GM12878 (cell line): Measurements from ENCODE around the gene IPO5. TPM values are rescaled to one million over a fixed set of nuclear protein-coding genes. Genes with fewer than 3 reads are reported as not detected.

Experiments used
- ATAC-seq: fragments of 200-7000 bp; cut with Tn5 transposase; 3 replicates; pipeline ENCODE4 v1.9.1; 2020; ENCODE audit warnings: mild to moderate bottlenecking, moderate library complexity
- BruUV-seq: library from RNA; stranded (reverse); fragments of 400-500 nt; replicated peaks from 2 replicates; lab custom pipeline; 2021; lab: Mats Ljungman, UMichigan
- CTCF ChIA-PET: fragments of 300-600 bp; sonication (Branson Sonifier 250); formaldehyde crosslinking; extraction: SDS; loops from one replicate; lab custom pipeline; 2021; ENCODE audit warnings: inconsistent platforms; lab: Yijun Ruan, JAX
- POLR2A ChIA-PET: fragments of 350-600 bp; formaldehyde crosslinking; extraction: SDS; loops from one replicate; lab custom pipeline; 2021; ENCODE audit warnings: inconsistent platforms; lab: Charles Lee
- RAD21 ChIA-PET: fragments of 300-600 bp; sonication (Branson Sonifier 250); formaldehyde crosslinking; loops from one replicate; lab custom pipeline; 2023; ENCODE audit warnings: antibody characterized with exemption; ENCODE audit not compliant: unreplicated experiment; lab: Charles Lee
- SMC1A ChIA-PET: fragments of 300-600 bp; sonication (Branson Sonifier 250); formaldehyde crosslinking; loops from one replicate; lab custom pipeline; 2023; ENCODE audit not compliant: unreplicated experiment, uncharacterized antibody; lab: Charles Lee
- DNase-seq: peaks from one replicate; pipeline ENCODE4 v3.0.0-alpha.2; 2011; ENCODE audit warnings: low read depth, low spot score
- FAIRE-seq: peaks from 3 replicates; lab custom pipeline; 2011; peaks lifted over from hg19 to GRCh38; lab: Jason Lieb, UNC
- H2AFZ ChIP-seq: 2 replicates; pipeline ENCODE4 v1.6.0; 2011; ENCODE audit warnings: low read depth, low read length, control low read depth; ENCODE audit not compliant: control insufficient read depth
- H3K27ac ChIP-seq: 2 replicates; pipeline ENCODE4 v1.5.1; 2011; ENCODE audit warnings: control low read depth; ENCODE audit not compliant: control insufficient read depth, insufficient read depth
- H3K27me3 ChIP-seq, 2 experiments: replicated peaks in 1 of 2; 2 replicates each; pipeline versions ENCODE4 v1.6.0 to v1.6.1; 2011; ENCODE audit warnings: low read length in 1 of 2; ENCODE audit not compliant: control insufficient read depth in 2 of 2, insufficient read depth in 2 of 2
- H3K36me3 ChIP-seq, 2 experiments: 2 replicates each; pipeline ENCODE4 v1.5.1; 2011; ENCODE audit warnings: low read length in 1 of 2; ENCODE audit not compliant: control insufficient read depth in 2 of 2, insufficient read depth in 2 of 2
- H3K4me1 ChIP-seq: 2 replicates; pipeline ENCODE4 v1.6.1; 2011; ENCODE audit warnings: mild to moderate bottlenecking, low read length, moderate library complexity, mixed read lengths; ENCODE audit not compliant: control insufficient read depth, insufficient read depth
- H3K4me2 ChIP-seq: 2 replicates; pipeline ENCODE4 v1.6.0; 2011; ENCODE audit warnings: control low read depth; ENCODE audit not compliant: control insufficient read depth, insufficient read depth
- H3K4me3 ChIP-seq: fragments of 200-600 bp; sonication (generic); 2 replicates; pipeline ENCODE4 v1.5.1; 2016
- H3K79me2 ChIP-seq: 2 replicates; pipeline ENCODE4 v1.6.0; 2011; ENCODE audit warnings: low read length; ENCODE audit not compliant: control insufficient read depth, insufficient read depth
- H3K9ac ChIP-seq: 2 replicates; pipeline ENCODE4 v1.8.0; 2011; ENCODE audit warnings: low read length, control low read depth, mixed read lengths; ENCODE audit not compliant: control insufficient read depth, insufficient read depth
- H3K9me3 ChIP-seq: replicated peaks from 3 replicates; pipeline ENCODE4 v1.5.1; 2011; ENCODE audit warnings: mild to moderate bottlenecking, low read length; ENCODE audit not compliant: control insufficient read depth, insufficient read depth
- H4K20me1 ChIP-seq: 2 replicates; pipeline ENCODE4 v1.6.0; 2011; ENCODE audit not compliant: control insufficient read depth, insufficient read depth
- ASH2L ChIP-seq: fragments of 300-600, 200-600 bp; sonication (generic); IDR thresholded peaks from 2 replicates; pipeline ENCODE4 v1.6.1; 2017; ENCODE audit warnings: low read depth, mild to moderate bottlenecking, borderline replicate concordance
- CREB1 ChIP-seq: IDR thresholded peaks from 2 replicates; pipeline ENCODE4 v1.6.1; 2012; ENCODE audit warnings: low read depth, mild to moderate bottlenecking, inconsistent platforms
- DPF2 ChIP-seq: fragments of 450-650 bp; IDR thresholded peaks from 2 replicates; pipeline ENCODE4 v1.6.1; 2017; ENCODE audit warnings: mild to moderate bottlenecking
- ESRRA ChIP-seq: IDR thresholded peaks from 2 replicates; pipeline ENCODE4 v1.6.1; 2012; ENCODE audit warnings: mild to moderate bottlenecking, low read length, improper control_type of control experiment
- FOS ChIP-seq: IDR thresholded peaks from 3 replicates; pipeline ENCODE4 v1.6.1; 2011; ENCODE audit warnings: borderline replicate concordance; ENCODE audit not compliant: insufficient read length; ENCODE audit errors: extremely low read depth
- GABPA ChIP-seq: IDR thresholded peaks from 2 replicates; pipeline ENCODE4 v1.6.1; 2014; ENCODE audit warnings: antibody characterized with exemption, low read depth, mild to moderate bottlenecking, inconsistent platforms
- HCFC1 ChIP-seq: fragments of 150-350 bp; IDR thresholded peaks from 2 replicates; pipeline ENCODE4 v1.6.1; 2014; ENCODE audit warnings: low read length
- HDAC6 ChIP-seq: fragments of 200-600 bp; sonication (generic); IDR thresholded peaks from one replicate; pipeline ENCODE4 v1.8.0; 2017; ENCODE audit warnings: antibody characterized with exemption; ENCODE audit not compliant: unreplicated experiment
- NFXL1 ChIP-seq: fragments of 450-650 bp; IDR thresholded peaks from 2 replicates; pipeline ENCODE4 v1.6.1; 2017; ENCODE audit warnings: antibody characterized with exemption, mild to moderate bottlenecking, borderline replicate concordance
- POLR2AphosphoS5 ChIP-seq: IDR thresholded peaks from 2 replicates; pipeline ENCODE4 v1.6.1; 2011; ENCODE audit warnings: mild to moderate bottlenecking, low read length, inconsistent platforms
- SREBF1 ChIP-seq: IDR thresholded peaks from 2 replicates; pipeline ENCODE4 v1.6.1; 2012; ENCODE audit warnings: mild to moderate bottlenecking, low read length
- SUZ12 ChIP-seq: fragments of 200-600 bp; sonication (generic); IDR thresholded peaks from one replicate; pipeline ENCODE4 v1.6.1; 2018; ENCODE audit warnings: antibody characterized with exemption, mild to moderate bottlenecking; ENCODE audit not compliant: unreplicated experiment
- WGBS: methylation state at CpG from one replicate; pipeline ENCODE4 v1.1.6; 2016; ENCODE audit warnings: low lambda C conversion rate; ENCODE audit not compliant: insufficient replicate concordance, insufficient coverage; ENCODE audit errors: missing lambda C conversion rate; 5-methylcytosine and 5-hydroxymethylcytosine counted together
- in situ Hi-C: fragments of 300-500 bp; cut with MboI; formaldehyde crosslinking; loops from 9 replicates; pipeline ENCODE4 v1.14.3; 2018; ENCODE audit warnings: mixed read lengths
- intact Hi-C: fragments of 100-400 bp; cut with micrococcal nuclease; formaldehyde crosslinking; loops from one replicate; pipeline ENCODE4 v1.14.2; 2022; ENCODE audit not compliant: unreplicated experiment
- polyA plus RNA-seq, 11 experiments: library from polyadenylated mRNA; depleted of rRNA in 4 of 11; unstranded in 6 of 11; stranded (reverse) in 5 of 11; fragments of >200 nt; fragmentation: Nextera tagmentation in 4 of 11; fragmentation: Illumina TruSeq in 1 of 11; extraction: Ambion mirVana in 4 of 11; extraction: Trizol in 1 of 11; gene quantifications; 1 replicate in 1 of 11; 2 replicates in 10 of 11; pipeline versions ENCODE4 v1.2.1 to v1.2.3, GENCODE V29; 2011 to 2016; ENCODE audit warnings: inconsistent platforms in 2 of 11, missing spikeins in 2 of 11, low read depth in 1 of 11
- total RNA-seq, 4 experiments: library from RNA; depleted of rRNA in 3 of 4; stranded (reverse); fragments of >200 nt in 3 of 4; fragmentation: Illumina TruSeq in 1 of 4; extraction: Trizol in 1 of 4; gene quantifications; 2 replicates each; pipeline versions ENCODE4 v1.2.1 to v1.2.3, GENCODE V29; 2013 to 2021
- TF ChIP-seq, protein P1 (sequence below): fragments of 450-650 bp; IDR thresholded peaks from 2 replicates; pipeline ENCODE4 v1.6.1; 2016; ENCODE audit warnings: mild to moderate bottlenecking
- TF ChIP-seq, protein P2 (sequence below): fragments of 450-650 bp; IDR thresholded peaks from 2 replicates; pipeline ENCODE4 v1.6.1; 2018; ENCODE audit warnings: mild to moderate bottlenecking, low read depth, moderate library complexity; ENCODE audit not compliant: partially characterized antibody
- TF ChIP-seq, protein P3 (sequence below): fragments of 450-650 bp; IDR thresholded peaks from 2 replicates; pipeline ENCODE4 v1.6.1; 2017; ENCODE audit warnings: low read depth, mild to moderate bottlenecking, moderate library complexity
- TF ChIP-seq, protein P4 (sequence below): IDR thresholded peaks from 2 replicates; pipeline ENCODE4 v1.6.1; 2012; ENCODE audit warnings: mild to moderate bottlenecking, low read depth, low read length

Gene IPO5
- total and polyA plus RNA-seq, 10 of the 15 experiments (the other 5 are each of a cell fraction or from before 2014, with no cell fraction given): 45.7 to 196 (median 134) TPM

DNA sequence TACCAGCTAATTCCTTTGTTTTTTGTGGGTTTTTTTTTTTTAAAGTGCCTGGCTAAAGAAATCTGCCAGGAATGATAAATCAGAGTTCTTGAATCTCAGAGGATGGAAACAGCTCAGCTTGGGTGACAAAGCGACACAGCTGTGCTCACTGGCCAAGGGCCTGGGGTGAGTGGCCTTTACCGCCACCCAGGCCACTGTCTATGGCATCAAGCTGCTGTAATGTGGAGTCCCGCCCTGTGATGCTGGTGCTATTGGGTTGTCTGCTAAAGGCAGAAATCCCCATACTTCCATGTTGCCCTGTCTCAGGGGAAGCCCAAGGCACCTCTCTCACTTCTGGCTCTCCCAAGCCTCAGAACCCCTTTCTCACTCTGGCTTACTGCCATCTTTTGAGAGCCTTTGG, 106.8 kb downstream of the IPO5 start (continued):
- no peak for TF ChIP-seq SREBF1
- no peak for TF ChIP-seq DPF2
- no peak for TF ChIP-seq HDAC6

DNA sequence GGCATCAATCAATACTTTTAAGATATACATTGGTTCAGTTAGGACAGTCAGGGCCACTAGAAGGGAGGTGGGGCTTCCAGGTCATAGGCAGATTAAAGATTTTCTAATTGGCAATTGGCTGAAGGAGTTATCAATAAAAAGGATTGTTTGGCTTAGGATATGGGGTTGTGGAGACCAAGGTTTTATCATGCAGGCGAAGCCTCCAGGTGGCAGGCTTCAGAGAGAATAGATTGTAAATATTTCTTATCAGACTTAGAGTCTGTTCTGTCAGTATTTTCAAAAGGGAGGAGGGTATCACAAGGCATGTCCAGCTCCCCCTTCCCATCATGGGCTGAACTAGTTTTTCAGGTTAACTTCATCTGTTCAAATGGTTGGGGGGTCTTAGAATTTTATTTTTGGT, 112.0 kb downstream of the IPO5 start:
- DNase-seq (no peak), ATAC-seq (no peak), FAIRE-seq (no peak)
- BruUV-seq: no TSS peak
- POLR2A ChIA-PET: no interaction called here
- CTCF ChIA-PET: no interaction called here
- SMC1A ChIA-PET: no interaction called here
- Histone ChIP-seq H3K4me1 (no peaks in the 10 kb centered on the region), H4K20me1 (no peaks in the 10 kb centered on the region), H3K9ac (no peak overlapping the region), H3K4me3 (no peak overlapping the region), H3K4me2 (no peak overlapping the region), H3K36me3 (no peaks in the 10 kb centered on the region), H2AFZ (no peak overlapping the region), H3K27ac (no peak overlapping the region), H3K9me3 (no peaks in the 10 kb centered on the region), H3K79me2 (no peaks in the 10 kb centered on the region), H3K27me3 (no peaks in the 10 kb centered on the region)
- intact Hi-C loops: no loop called here
- WGBS: 7% methylated on average over 1 of the region's 1 CpG
- RAD21 ChIA-PET: no interaction called here
- in situ Hi-C loops: no loop called here
- TF ChIP-seq GABPA (no peak), CREB1 (no peak), FOS (no peak), SUZ12 (no peak), POLR2AphosphoS5 (no peak), NFXL1 (no peak), HCFC1 (no peak), ASH2L (no peak), ESRRA (no peak)
- TF ChIP-seq, protein P1, sequence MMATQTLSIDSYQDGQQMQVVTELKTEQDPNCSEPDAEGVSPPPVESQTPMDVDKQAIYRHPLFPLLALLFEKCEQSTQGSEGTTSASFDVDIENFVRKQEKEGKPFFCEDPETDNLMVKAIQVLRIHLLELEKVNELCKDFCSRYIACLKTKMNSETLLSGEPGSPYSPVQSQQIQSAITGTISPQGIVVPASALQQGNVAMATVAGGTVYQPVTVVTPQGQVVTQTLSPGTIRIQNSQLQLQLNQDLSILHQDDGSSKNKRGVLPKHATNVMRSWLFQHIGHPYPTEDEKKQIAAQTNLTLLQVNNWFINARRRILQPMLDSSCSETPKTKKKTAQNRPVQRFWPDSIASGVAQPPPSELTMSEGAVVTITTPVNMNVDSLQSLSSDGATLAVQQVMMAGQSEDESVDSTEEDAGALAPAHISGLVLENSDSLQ: no peak
- TF ChIP-seq, protein P2, sequence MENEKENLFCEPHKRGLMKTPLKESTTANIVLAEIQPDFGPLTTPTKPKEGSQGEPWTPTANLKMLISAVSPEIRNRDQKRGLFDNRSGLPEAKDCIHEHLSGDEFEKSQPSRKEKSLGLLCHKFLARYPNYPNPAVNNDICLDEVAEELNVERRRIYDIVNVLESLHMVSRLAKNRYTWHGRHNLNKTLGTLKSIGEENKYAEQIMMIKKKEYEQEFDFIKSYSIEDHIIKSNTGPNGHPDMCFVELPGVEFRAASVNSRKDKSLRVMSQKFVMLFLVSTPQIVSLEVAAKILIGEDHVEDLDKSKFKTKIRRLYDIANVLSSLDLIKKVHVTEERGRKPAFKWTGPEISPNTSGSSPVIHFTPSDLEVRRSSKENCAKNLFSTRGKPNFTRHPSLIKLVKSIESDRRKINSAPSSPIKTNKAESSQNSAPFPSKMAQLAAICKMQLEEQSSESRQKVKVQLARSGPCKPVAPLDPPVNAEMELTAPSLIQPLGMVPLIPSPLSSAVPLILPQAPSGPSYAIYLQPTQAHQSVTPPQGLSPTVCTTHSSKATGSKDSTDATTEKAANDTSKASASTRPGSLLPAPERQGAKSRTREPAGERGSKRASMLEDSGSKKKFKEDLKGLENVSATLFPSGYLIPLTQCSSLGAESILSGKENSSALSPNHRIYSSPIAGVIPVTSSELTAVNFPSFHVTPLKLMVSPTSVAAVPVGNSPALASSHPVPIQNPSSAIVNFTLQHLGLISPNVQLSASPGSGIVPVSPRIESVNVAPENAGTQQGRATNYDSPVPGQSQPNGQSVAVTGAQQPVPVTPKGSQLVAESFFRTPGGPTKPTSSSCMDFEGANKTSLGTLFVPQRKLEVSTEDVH: no peak
- TF ChIP-seq, protein P3, sequence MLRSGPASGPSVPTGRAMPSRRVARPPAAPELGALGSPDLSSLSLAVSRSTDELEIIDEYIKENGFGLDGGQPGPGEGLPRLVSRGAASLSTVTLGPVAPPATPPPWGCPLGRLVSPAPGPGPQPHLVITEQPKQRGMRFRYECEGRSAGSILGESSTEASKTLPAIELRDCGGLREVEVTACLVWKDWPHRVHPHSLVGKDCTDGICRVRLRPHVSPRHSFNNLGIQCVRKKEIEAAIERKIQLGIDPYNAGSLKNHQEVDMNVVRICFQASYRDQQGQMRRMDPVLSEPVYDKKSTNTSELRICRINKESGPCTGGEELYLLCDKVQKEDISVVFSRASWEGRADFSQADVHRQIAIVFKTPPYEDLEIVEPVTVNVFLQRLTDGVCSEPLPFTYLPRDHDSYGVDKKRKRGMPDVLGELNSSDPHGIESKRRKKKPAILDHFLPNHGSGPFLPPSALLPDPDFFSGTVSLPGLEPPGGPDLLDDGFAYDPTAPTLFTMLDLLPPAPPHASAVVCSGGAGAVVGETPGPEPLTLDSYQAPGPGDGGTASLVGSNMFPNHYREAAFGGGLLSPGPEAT: no peak
- TF ChIP-seq, protein P4, sequence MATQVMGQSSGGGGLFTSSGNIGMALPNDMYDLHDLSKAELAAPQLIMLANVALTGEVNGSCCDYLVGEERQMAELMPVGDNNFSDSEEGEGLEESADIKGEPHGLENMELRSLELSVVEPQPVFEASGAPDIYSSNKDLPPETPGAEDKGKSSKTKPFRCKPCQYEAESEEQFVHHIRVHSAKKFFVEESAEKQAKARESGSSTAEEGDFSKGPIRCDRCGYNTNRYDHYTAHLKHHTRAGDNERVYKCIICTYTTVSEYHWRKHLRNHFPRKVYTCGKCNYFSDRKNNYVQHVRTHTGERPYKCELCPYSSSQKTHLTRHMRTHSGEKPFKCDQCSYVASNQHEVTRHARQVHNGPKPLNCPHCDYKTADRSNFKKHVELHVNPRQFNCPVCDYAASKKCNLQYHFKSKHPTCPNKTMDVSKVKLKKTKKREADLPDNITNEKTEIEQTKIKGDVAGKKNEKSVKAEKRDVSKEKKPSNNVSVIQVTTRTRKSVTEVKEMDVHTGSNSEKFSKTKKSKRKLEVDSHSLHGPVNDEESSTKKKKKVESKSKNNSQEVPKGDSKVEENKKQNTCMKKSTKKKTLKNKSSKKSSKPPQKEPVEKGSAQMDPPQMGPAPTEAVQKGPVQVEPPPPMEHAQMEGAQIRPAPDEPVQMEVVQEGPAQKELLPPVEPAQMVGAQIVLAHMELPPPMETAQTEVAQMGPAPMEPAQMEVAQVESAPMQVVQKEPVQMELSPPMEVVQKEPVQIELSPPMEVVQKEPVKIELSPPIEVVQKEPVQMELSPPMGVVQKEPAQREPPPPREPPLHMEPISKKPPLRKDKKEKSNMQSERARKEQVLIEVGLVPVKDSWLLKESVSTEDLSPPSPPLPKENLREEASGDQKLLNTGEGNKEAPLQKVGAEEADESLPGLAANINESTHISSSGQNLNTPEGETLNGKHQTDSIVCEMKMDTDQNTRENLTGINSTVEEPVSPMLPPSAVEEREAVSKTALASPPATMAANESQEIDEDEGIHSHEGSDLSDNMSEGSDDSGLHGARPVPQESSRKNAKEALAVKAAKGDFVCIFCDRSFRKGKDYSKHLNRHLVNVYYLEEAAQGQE: no peak
